Breast epithelium (tissue), 3 donors: ENCODE measurements around the gene PIM3. TPM values are rescaled to one million over a fixed set of nuclear protein-coding genes. Genes with fewer than 3 reads are reported as not detected.

Experiments used
- total RNA-seq, 3 donors: library from RNA; depleted of rRNA; stranded (reverse); fragments of >200 nt; gene quantifications; one replicate each; pipeline ENCODE4 v1.1.0, GENCODE V29; 2016

Gene PIM3
- total RNA-seq, 3 donors from 2014 or later = 63.0 to 92.1 (median 87.1) TPM

Other genes starting within 250 kb of the PIM3 start
- gene BRD1, start 132.9 kb upstream of the PIM3 start, total RNA-seq = 10 to 100 TPM; 33.4 to 35.1 (median 34.1) TPM
- 10 to 100 TPM in 2 of 3 donors, 1 to 10 TPM in 1; 7.5 to 11.3 (median 10.5) TPM for gene ZBED4, start 106.9 kb upstream of the PIM3 start, total RNA-seq
- 10 to 100 TPM; 16.6 to 22.4 (median 19.7) TPM for gene ALG12, start 42.3 kb upstream of the PIM3 start, total RNA-seq
- gene CRELD2, start 42.1 kb upstream of the PIM3 start, total RNA-seq = 10 to 100 TPM; 20.6 to 59.3 (median 39.5) TPM
- not detected for gene IL17REL, start 52.0 kb downstream of the PIM3 start, total RNA-seq
- not detected for gene TTLL8, start 97.5 kb downstream of the PIM3 start, total RNA-seq
- under 1 TPM in 1 of 3 donors, not detected in 2; 0.15 TPM for gene MLC1, start 124.7 kb downstream of the PIM3 start, total RNA-seq
- gene MOV10L1, start 129.2 kb downstream of the PIM3 start, total RNA-seq = under 1 TPM; 0.16 to 0.44 (median 0.33) TPM
- 1 to 10 TPM in 2 of 3 donors, under 1 TPM in 1; 0.64 to 2.0 (median 1.8) TPM for gene PANX2, start 210.0 kb downstream of the PIM3 start, total RNA-seq
- 10 to 100 TPM; 17.3 to 35.7 (median 28.2) TPM for gene TRABD, start 225.1 kb downstream of the PIM3 start, total RNA-seq
- gene SELENOO, start 240.2 kb downstream of the PIM3 start, total RNA-seq = 10 to 100 TPM; 24.3 to 32.3 (median 31.8) TPM